GM06990 (cell line): ENCODE results near the gene TECTB.

Experiments
- DNase-seq: peaks from one replicate; pipeline ENCODE4 v3.0.0-alpha.2; 2011; ENCODE audit not compliant: insufficient read length; ENCODE audit errors: extremely low read depth
- H3K27me3 ChIP-seq: replicated peaks from 2 replicates; pipeline ENCODE4 v1.6.0; 2011; ENCODE audit warnings: low read length; ENCODE audit not compliant: control insufficient read depth, insufficient read depth
- H3K36me3 ChIP-seq: 2 replicates; pipeline ENCODE4 v1.5.1; 2011; ENCODE audit warnings: low read length; ENCODE audit not compliant: control insufficient read depth, insufficient read depth
- H3K4me3 ChIP-seq: replicated peaks from 2 replicates; pipeline ENCODE4 v1.5.1; 2011; ENCODE audit warnings: low read depth, mild to moderate bottlenecking, control low read depth, low read length
- TF ChIP-seq, protein P1 (sequence below): IDR thresholded peaks from 2 replicates; pipeline ENCODE4 v1.5.1; 2011; ENCODE audit warnings: low read length, control low read depth, mild to moderate bottlenecking, inconsistent platforms; ENCODE audit not compliant: insufficient read depth, poor library complexity, severe bottlenecking

The TECTB gene

DNA sequence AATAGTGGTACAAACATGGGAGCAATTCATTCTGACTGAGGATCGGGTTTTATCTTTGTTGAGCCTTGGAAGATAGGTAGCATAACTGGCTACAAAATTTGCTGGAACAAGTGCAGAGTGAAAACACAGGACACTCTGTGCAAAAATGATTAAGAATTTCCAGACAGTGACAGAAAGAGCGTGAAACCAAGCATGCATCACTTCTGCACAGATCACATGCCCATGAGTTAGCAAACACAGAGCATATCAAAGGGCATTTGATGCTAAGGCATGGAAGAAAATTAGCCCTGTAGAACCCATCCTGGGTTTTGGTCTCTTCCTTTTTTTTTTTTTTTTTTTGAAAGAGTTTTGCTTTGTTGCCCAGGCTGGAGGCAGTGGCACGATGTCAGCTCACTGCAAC is 28.3 kb downstream of the TECTB start:
- no peak for DNase-seq
- no peaks in the 10 kb centered on the region for H3K36me3 ChIP-seq
- H3K27me3 ChIP-seq: no peaks in the 10 kb centered on the region; the same call in none of the 2 replicates
- TF ChIP-seq, protein P1, sequence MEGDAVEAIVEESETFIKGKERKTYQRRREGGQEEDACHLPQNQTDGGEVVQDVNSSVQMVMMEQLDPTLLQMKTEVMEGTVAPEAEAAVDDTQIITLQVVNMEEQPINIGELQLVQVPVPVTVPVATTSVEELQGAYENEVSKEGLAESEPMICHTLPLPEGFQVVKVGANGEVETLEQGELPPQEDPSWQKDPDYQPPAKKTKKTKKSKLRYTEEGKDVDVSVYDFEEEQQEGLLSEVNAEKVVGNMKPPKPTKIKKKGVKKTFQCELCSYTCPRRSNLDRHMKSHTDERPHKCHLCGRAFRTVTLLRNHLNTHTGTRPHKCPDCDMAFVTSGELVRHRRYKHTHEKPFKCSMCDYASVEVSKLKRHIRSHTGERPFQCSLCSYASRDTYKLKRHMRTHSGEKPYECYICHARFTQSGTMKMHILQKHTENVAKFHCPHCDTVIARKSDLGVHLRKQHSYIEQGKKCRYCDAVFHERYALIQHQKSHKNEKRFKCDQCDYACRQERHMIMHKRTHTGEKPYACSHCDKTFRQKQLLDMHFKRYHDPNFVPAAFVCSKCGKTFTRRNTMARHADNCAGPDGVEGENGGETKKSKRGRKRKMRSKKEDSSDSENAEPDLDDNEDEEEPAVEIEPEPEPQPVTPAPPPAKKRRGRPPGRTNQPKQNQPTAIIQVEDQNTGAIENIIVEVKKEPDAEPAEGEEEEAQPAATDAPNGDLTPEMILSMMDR: no peak
- no peak overlapping the region for H3K4me3 ChIP-seq

DNA sequence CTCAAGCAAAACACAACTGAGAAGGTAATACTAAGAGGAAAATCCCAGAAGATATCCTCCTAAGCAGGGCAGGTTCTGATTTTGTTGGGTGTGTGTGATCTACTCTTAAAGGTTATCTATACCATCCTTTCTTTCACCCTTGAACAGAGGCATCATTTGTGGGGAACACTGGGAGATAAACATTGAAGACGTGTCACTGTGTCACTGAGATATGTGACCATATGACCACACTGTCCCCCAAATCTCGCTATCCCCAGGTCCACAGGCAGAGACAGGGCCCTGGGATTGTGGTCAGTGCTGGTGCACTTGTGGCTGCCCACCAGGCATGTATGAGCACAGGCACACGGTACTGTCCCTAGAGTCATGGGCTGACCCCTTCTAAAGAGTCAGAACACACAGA is 30.0 kb downstream of the TECTB start:
- TF ChIP-seq, protein P1: no peak
- DNase-seq: no peak
- Histone ChIP-seq H3K27me3 (no peaks in the 10 kb centered on the region; the same call in 1 of the 2 replicates), H3K36me3 (no peaks in the 10 kb centered on the region), H3K4me3 (no peak overlapping the region)

DNA sequence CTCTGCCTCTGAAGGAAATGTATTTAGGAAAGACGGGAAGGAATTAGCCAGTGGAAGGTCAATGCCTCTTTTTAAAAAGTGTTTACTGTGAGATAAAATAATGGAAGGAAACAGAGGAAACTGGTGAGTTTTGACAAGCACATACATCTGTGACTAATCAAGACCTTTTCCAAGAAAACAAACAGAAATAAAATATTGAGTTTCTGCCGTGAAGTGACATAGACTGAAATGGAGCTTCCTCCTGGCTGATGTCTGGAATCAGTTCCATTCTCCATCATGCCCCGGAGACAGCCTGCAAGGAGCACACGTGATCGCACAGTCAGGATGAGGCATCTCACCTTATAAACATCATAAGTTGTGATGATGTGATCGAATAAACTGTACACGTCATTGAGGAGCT is 30.7 kb downstream of the TECTB start:
- TF ChIP-seq, protein P1: no peak

DNA sequence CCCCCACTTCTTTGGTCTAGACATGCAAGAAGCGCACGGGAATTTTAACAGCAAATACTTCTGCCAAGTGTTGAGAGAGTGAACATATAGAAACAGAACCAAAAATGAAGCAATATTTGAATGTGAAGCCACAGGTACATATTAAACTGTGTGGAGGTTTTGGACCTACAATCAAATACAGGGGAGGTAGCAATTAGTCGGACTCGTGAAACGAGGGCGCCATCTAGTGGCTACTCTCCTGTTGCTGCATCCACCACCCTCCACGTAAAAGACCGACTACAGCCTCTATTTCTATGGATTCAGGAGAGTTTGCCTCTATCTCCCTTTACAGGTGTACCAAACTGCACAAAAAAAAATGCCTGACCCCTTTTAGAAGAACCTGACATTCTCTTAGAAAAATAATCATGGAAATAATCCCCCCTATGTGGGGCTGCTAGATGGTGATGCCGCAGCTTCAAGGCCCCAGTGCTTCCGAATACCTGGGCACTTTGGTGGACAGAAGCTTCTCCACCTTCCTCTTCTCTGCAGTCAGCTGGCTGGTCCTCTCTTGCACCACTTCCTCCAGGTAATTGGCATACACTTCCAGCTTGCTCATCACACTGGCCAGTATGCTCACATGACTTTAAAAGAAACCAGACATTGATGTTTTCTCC is 31.7 kb downstream of the TECTB start:
- no peaks in the 10 kb centered on the region for H3K36me3 ChIP-seq
- TF ChIP-seq, protein P1: peak; percentile 88
- H3K4me3 ChIP-seq: no peak overlapping the region
- no peaks in the 10 kb centered on the region for H3K27me3 ChIP-seq
- peak; percentile 28 for DNase-seq

More for the DNA sequence above, 30.7 kb downstream of the TECTB start:
- Histone ChIP-seq H3K36me3 (no peaks in the 10 kb centered on the region), H3K27me3 (no peaks in the 10 kb centered on the region; the same call in 1 of the 2 replicates), H3K4me3 (no peak overlapping the region)
- DNase-seq: no peak

DNA sequence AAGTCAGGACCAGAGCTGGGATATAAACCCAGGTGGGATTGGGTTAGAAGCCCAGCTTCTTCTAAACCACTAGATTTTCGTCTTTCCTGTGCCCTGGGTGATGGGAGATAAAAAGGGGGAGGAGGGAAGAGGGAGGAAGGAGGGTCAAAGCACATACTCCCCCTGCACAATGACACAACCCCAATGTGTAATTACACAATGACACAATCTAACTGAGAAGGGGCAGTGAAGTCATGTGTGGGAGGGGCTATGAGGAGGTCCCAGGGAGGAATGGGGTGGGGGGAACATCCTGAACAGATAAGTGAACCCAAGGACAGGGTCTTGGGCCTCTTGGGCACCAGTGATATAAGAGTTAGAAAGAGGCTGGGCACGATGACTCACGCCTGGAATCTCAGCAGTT is 44.5 kb downstream of the TECTB start:
- Histone ChIP-seq H3K36me3 (no peaks in the 10 kb centered on the region), H3K27me3 (no peaks in the 10 kb centered on the region; the same call in 1 of the 2 replicates)
- TF ChIP-seq, protein P1: no peak

More for the DNA sequence above, 44.5 kb downstream of the TECTB start:
- no peak overlapping the region for H3K4me3 ChIP-seq
- DNase-seq: no peak
